H1 (cell line): Measurements from ENCODE around the gene TGFA. TPM values are rescaled to one million over a fixed set of nuclear protein-coding genes. Genes with fewer than 3 reads are reported as not detected.
"Not testable (repeated sequence)": the region's sequence is repeated elsewhere in the genome, so short reads cannot be mapped to it uniquely, and the experiment has no call there.

Source experiments
- CTCF ChIA-PET: fragments of 300-600 bp; sonication (Branson Sonifier 250); formaldehyde crosslinking; loops from one replicate; lab custom pipeline; 2021; ENCODE audit not compliant: partially characterized antibody; lab: Charles Lee
- POLR2A ChIA-PET: fragments of 300-600 bp; sonication (Branson Sonifier 250); formaldehyde crosslinking; loops from one replicate; lab custom pipeline; 2021; ENCODE audit warnings: inconsistent platforms; ENCODE audit not compliant: partially characterized antibody; lab: Charles Lee
- DNase-seq, 2 experiments: peaks; one replicate each; pipeline versions ENCODE4 v3.0.0 to v3.0.0-alpha.2; 2010 to 2022; ENCODE audit warnings: low spot score in 2 of 2, low read depth in 1 of 2, mixed read lengths in 1 of 2
- FAIRE-seq: peaks from 2 replicates; lab custom pipeline; 2011; peaks lifted over from hg19 to GRCh38; lab: Jason Lieb, UNC
- H2AFZ ChIP-seq: 2 replicates; pipeline ENCODE4 v1.8.1; 2012; ENCODE audit warnings: low read length, inconsistent platforms
- H2AK5ac ChIP-seq: 2 replicates; pipeline ENCODE4 v1.6.1; 2013; ENCODE audit warnings: low read depth, low read length
- H2BK120ac ChIP-seq: replicated peaks from 2 replicates; pipeline ENCODE3; 2013; ENCODE audit warnings: low read depth, low read length, inconsistent platforms
- H2BK12ac ChIP-seq: 2 replicates; pipeline ENCODE4 v1.6.1; 2013; ENCODE audit warnings: low read depth, low read length
- H2BK15ac ChIP-seq: 2 replicates; pipeline ENCODE4 v1.6.1; 2013; ENCODE audit warnings: low read length
- H2BK20ac ChIP-seq: 2 replicates; pipeline ENCODE4 v1.6.1; 2013; ENCODE audit warnings: low read length
- H2BK5ac ChIP-seq: 2 replicates; pipeline ENCODE4 v1.6.1; 2013; ENCODE audit warnings: low read depth, low read length
- H3K14ac ChIP-seq: 2 replicates; pipeline ENCODE4 v1.6.1; 2013; ENCODE audit warnings: inconsistent platforms; ENCODE audit not compliant: insufficient read length
- H3K18ac ChIP-seq: 2 replicates; pipeline ENCODE4 v1.6.1; 2013; ENCODE audit warnings: low read length; ENCODE audit errors: extremely low read depth
- H3K23ac ChIP-seq: 2 replicates; pipeline ENCODE4 v1.6.1; 2013; ENCODE audit warnings: inconsistent platforms; ENCODE audit not compliant: insufficient read length
- H3K23me2 ChIP-seq: 2 replicates; pipeline ENCODE4 v1.6.1; 2013; ENCODE audit warnings: low read depth, low read length
- H3K27ac ChIP-seq: 2 replicates; pipeline ENCODE4 v1.6.1; 2011; ENCODE audit warnings: low read depth, low read length, inconsistent platforms
- H3K27me3 ChIP-seq, 4 experiments: replicated peaks in 1 of 4; 1 replicate in 1 of 4; 2 replicates in 3 of 4; pipeline versions ENCODE4 v1.6.1 to v1.8.1; 2011 to 2013; ENCODE audit warnings: low read length in 3 of 4, mild to moderate bottlenecking in 3 of 4, inconsistent platforms in 2 of 4, mixed read lengths in 2 of 4, moderate library complexity in 1 of 4; ENCODE audit not compliant: control insufficient read depth in 3 of 4, insufficient read depth in 3 of 4; ENCODE audit errors: extremely low read depth in 1 of 4
- H3K36me3 ChIP-seq, 4 experiments: 2 replicates each; pipeline versions ENCODE4 v1.6.1 to v1.8.1; 2011 to 2013; ENCODE audit warnings: mild to moderate bottlenecking in 4 of 4, low read length in 3 of 4, moderate library complexity in 2 of 4, control low read depth in 1 of 4, inconsistent platforms in 1 of 4; ENCODE audit not compliant: insufficient read depth in 4 of 4, control insufficient read depth in 2 of 4
- H3K4ac ChIP-seq: replicated peaks from 2 replicates; pipeline ENCODE3; 2013; ENCODE audit warnings: low read length, low read depth, mixed read lengths, inconsistent platforms; ENCODE audit not compliant: insufficient read length
- H3K4me1 ChIP-seq, 4 experiments: replicated peaks in 1 of 4; 1 replicate in 1 of 4; 2 replicates in 3 of 4; pipeline versions ENCODE4 v1.6.1 to v1.8.1; 2011 to 2013; ENCODE audit warnings: low read length in 3 of 4, inconsistent platforms in 2 of 4, mixed read lengths in 1 of 4; ENCODE audit not compliant: insufficient read depth in 4 of 4, control insufficient read depth in 3 of 4
- H3K4me2 ChIP-seq, 2 experiments: 2 replicates each; pipeline versions ENCODE4 v1.6.1 to v1.8.1; 2011 to 2013; ENCODE audit warnings: low read depth in 2 of 2, low read length in 2 of 2, control low read depth in 1 of 2, inconsistent platforms in 1 of 2, mild to moderate bottlenecking in 1 of 2; ENCODE audit not compliant: insufficient read depth in 1 of 2
- H3K4me3 ChIP-seq, 4 experiments: fragments of 200-600, 300-600 bp in 1 of 4; sonication (generic), shearing (Covaris generic), sonication (Bioruptor Twin) in 1 of 4; 2 replicates each; pipeline versions ENCODE4 v1.5.1 to v1.8.1; 2011 to 2016; ENCODE audit warnings: low read length in 4 of 4, low read depth in 3 of 4, control low read depth in 2 of 4, inconsistent platforms in 2 of 4, mild to moderate bottlenecking in 2 of 4, mixed read lengths in 1 of 4, moderate library complexity in 1 of 4; ENCODE audit not compliant: insufficient read depth in 2 of 4; ENCODE audit errors: extremely low read depth in 1 of 4
- H3K56ac ChIP-seq: replicated peaks from 2 replicates; pipeline ENCODE3; 2013; ENCODE audit warnings: low read depth, mild to moderate bottlenecking, mixed read lengths, low read length, inconsistent platforms; ENCODE audit not compliant: insufficient read length
- H3K79me1 ChIP-seq: 2 replicates; pipeline ENCODE4 v1.6.1; 2013; ENCODE audit warnings: low read depth, low read length, control low read depth
- H3K79me2 ChIP-seq, 2 experiments: 2 replicates each; pipeline versions ENCODE4 v1.6.1 to v1.8.1; 2012 to 2013; ENCODE audit warnings: low read length in 2 of 2, mild to moderate bottlenecking in 2 of 2, inconsistent platforms in 1 of 2; ENCODE audit not compliant: insufficient read depth in 2 of 2, control insufficient read depth in 1 of 2
- H3K9ac ChIP-seq, 4 experiments: replicated peaks in 1 of 4; 1 replicate in 1 of 4; 2 replicates in 3 of 4; pipeline versions ENCODE4 v1.6.1 to v1.8.1; 2011 to 2013; ENCODE audit warnings: low read depth in 3 of 4, low read length in 3 of 4, control low read depth in 2 of 4, mild to moderate bottlenecking in 2 of 4, moderate library complexity in 2 of 4, inconsistent platforms in 1 of 4; ENCODE audit errors: extremely low read depth in 1 of 4
- H3K9me3 ChIP-seq, 2 experiments: 2 replicates each; pipeline versions ENCODE4 v1.6.1 to v1.8.1; 2012 to 2013; ENCODE audit warnings: mild to moderate bottlenecking in 2 of 2, moderate library complexity in 2 of 2, control low read depth in 1 of 2, inconsistent platforms in 1 of 2, low read depth in 1 of 2, low read length in 1 of 2, mixed read lengths in 1 of 2; ENCODE audit not compliant: insufficient read depth in 2 of 2
- H4K20me1 ChIP-seq, 2 experiments: replicated peaks in 1 of 2; 2 replicates each; pipeline versions ENCODE3 to v1.8.1; 2011 to 2013; ENCODE audit warnings: inconsistent platforms in 2 of 2, low read length in 2 of 2, mild to moderate bottlenecking in 1 of 2; ENCODE audit not compliant: insufficient read depth in 2 of 2, control insufficient read depth in 1 of 2
- H4K5ac ChIP-seq: 2 replicates; pipeline ENCODE4 v1.6.1; 2013; ENCODE audit warnings: low read length, low read depth, mixed read lengths, inconsistent platforms; ENCODE audit not compliant: insufficient read length
- H4K8ac ChIP-seq: 2 replicates; pipeline ENCODE4 v1.8.0; 2013; ENCODE audit warnings: mild to moderate bottlenecking, moderate library complexity, low read length, inconsistent platforms; ENCODE audit not compliant: insufficient read depth; ENCODE audit errors: extremely low read depth
- H4K91ac ChIP-seq: replicated peaks from 2 replicates; pipeline ENCODE3; 2013; ENCODE audit warnings: low read length, mixed read lengths, inconsistent platforms; ENCODE audit not compliant: insufficient read length
- POLR2A ChIP-seq, 2 experiments: IDR thresholded peaks; 1 replicate in 1 of 2; 2 replicates in 1 of 2; pipeline ENCODE4 v1.6.1; 2011; ENCODE audit warnings: low read depth in 2 of 2, low read length in 2 of 2, mild to moderate bottlenecking in 2 of 2; ENCODE audit errors: control extremely low read depth in 1 of 2
- WGBS, 2 experiments: shearing (Covaris generic) in 1 of 2; methylation state at CpG; one replicate each; pipeline versions ENCODE4 v1.1.6 to v1.1.7; 2013 to 2015; ENCODE audit warnings: low lambda C conversion rate in 2 of 2, mixed read lengths in 2 of 2, inconsistent platforms in 1 of 2, low coverage in 1 of 2, missing lambda C conversion rate in 1 of 2; ENCODE audit not compliant: insufficient replicate concordance in 2 of 2, insufficient coverage in 1 of 2, insufficient read length in 1 of 2; ENCODE audit errors: extremely low coverage in 1 of 2, missing lambda C conversion rate in 1 of 2; 5-methylcytosine and 5-hydroxymethylcytosine counted together
- polyA plus RNA-seq, 7 experiments: library from polyadenylated mRNA; depleted of rRNA in 3 of 7; stranded (reverse) in 5 of 7; unstranded in 2 of 7; fragments of >200 nt in 5 of 7; fragments of 200-250 nt in 2 of 7; gene quantifications; 1 replicate in 5 of 7; 2 replicates in 1 of 7; 4 replicates in 1 of 7; pipeline versions ENCODE4 v1.2.1 to v1.2.3, GENCODE V29; 2011 to 2013; ENCODE audit warnings: missing spikeins in 2 of 7, mixed read lengths in 2 of 7
- total RNA-seq: library from RNA; stranded (reverse); fragmentation: NEBNext Ultra II Directional; extraction: Animal tissue kit (Norgen Biotek cat#: 25700); gene quantifications from 2 replicates; pipeline ENCODE4 v1.2.1, GENCODE V29; 2021

Gene TGFA
- total and polyA plus RNA-seq, 2 of the 8 experiments (the other 6 are each of a cell fraction or from before 2014, with no cell fraction given) = 1.8 to 3.7 TPM

GRCh38 chr2:70467237-70467636, 86.4 kb downstream of the TGFA start:
- Histone ChIP-seq H4K91ac (no peak overlapping the region), H3K14ac (no peak overlapping the region)
- no peak for TF ChIP-seq POLR2A (IDR thresholded peaks at IDR 0.05; ENCODE audit: control extremely low read depth in 1 of 2, low read depth in 2 of 2, low read length in 2 of 2)
- TF ChIP-seq, all 59 proteins: peak for 0
- DNase-seq (no peak), FAIRE-seq (no peak)
- Histone ChIP-seq H3K4me3 (no peak overlapping the region), H4K20me1 (no peaks in the 10 kb centered on the region), H3K23me2 (no peaks in the 10 kb centered on the region), H2BK20ac (no peak overlapping the region), H4K8ac (no peak overlapping the region), H3K9ac (no peak overlapping the region), H4K5ac (no peak overlapping the region), H2BK5ac (no peak overlapping the region), H3K23ac (no peak overlapping the region), H3K79me2 (no peaks in the 10 kb centered on the region), H2AK5ac (no peak overlapping the region), H3K4me2 (no peak overlapping the region), H3K27ac (no peak overlapping the region), H2BK12ac (no peak overlapping the region), H3K9me3 (no peaks in the 10 kb centered on the region), H3K4ac (no peak overlapping the region), H3K27me3 (peaks cover 0 to 3% (median 0%) of the 10 kb centered on the region in 4 experiments; a peak in 1 of 7 replicates), H2BK120ac (no peak overlapping the region), H3K79me1 (no peaks in the 10 kb centered on the region), H2AFZ (no peak overlapping the region), H2BK15ac (no peak overlapping the region), H3K18ac (no peak overlapping the region), H3K56ac (no peak overlapping the region), H3K4me1 (peaks cover 0 to 1% (median 0%) of the 10 kb centered on the region in 4 experiments; a peak in 3 of 7 replicates), H3K36me3 (no peaks in the 10 kb centered on the region)
- POLR2A ChIA-PET = interaction anchor here (0.7 kb wide), 1 partner anchor 28 kb away, joined by 3 read pairs; no protein-coding TSS in a partner anchor
- CTCF ChIA-PET = interaction anchor here (0.7 to 1.6 kb wide), 6 partner anchors 12 to 178 kb away, joined by 3 to 6 read pairs (median 3); no protein-coding TSS in a partner anchor
- WGBS, 2 experiments = 92% methylated on average over 3 of the region's 3 CpGs; no CpG with 5 or more reads in 1 of the 2 experiments

- CTCF ChIA-PET = interaction anchor here (1.5 kb wide), 1 partner anchor 70 kb away, joined by 3 read pairs; no protein-coding TSS in a partner anchor
- H2BK15ac ChIP-seq, H3K14ac ChIP-seq, H3K4me1 ChIP-seq, H3K79me1 ChIP-seq, H2BK12ac ChIP-seq, H2BK5ac ChIP-seq, H4K20me1 ChIP-seq, H4K8ac ChIP-seq, H3K9ac ChIP-seq, H3K23me2 ChIP-seq, H3K27ac ChIP-seq, H2AK5ac ChIP-seq, H3K36me3 ChIP-seq, FAIRE-seq, H2BK120ac ChIP-seq, H3K23ac ChIP-seq, H3K4ac ChIP-seq, DNase-seq, H3K79me2 ChIP-seq, H3K4me2 ChIP-seq, H3K27me3 ChIP-seq, H3K9me3 ChIP-seq, H3K56ac ChIP-seq, H3K4me3 ChIP-seq, H4K91ac ChIP-seq, H2BK20ac ChIP-seq, POLR2A ChIA-PET, H4K5ac ChIP-seq, H3K18ac ChIP-seq, H2AFZ ChIP-seq: not testable (repeated sequence)
- 90% methylated on average over 4 of the region's 4 CpGs; no CpG with 5 or more reads in 1 of the 2 experiments for WGBS, 2 experiments
Observed at GRCh38 chr2:70466647-70467046, 87.0 kb downstream of the TGFA start.
